GM12878 (cell line): ENCODE measurements around the gene PLB1. TPM values are rescaled to one million over a fixed set of nuclear protein-coding genes. Genes with fewer than 3 reads are reported as not detected.
"Not testable (repeated sequence)": the region's sequence is repeated elsewhere in the genome, so short reads cannot be mapped to it uniquely, and the experiment has no call there.

Experiments used
- ATAC-seq: fragments of 200-7000 bp; cut with Tn5 transposase; 3 replicates; pipeline ENCODE4 v1.9.1; 2020; ENCODE audit warnings: mild to moderate bottlenecking, moderate library complexity
- BruUV-seq: library from RNA; stranded (reverse); fragments of 400-500 nt; replicated peaks from 2 replicates; lab custom pipeline; 2021; lab: Mats Ljungman, UMichigan
- CTCF ChIA-PET: fragments of 300-600 bp; sonication (Branson Sonifier 250); formaldehyde crosslinking; extraction: SDS; loops from one replicate; lab custom pipeline; 2021; ENCODE audit warnings: inconsistent platforms; lab: Yijun Ruan, JAX
- POLR2A ChIA-PET: fragments of 350-600 bp; formaldehyde crosslinking; extraction: SDS; loops from one replicate; lab custom pipeline; 2021; ENCODE audit warnings: inconsistent platforms; lab: Charles Lee
- RAD21 ChIA-PET: fragments of 300-600 bp; sonication (Branson Sonifier 250); formaldehyde crosslinking; loops from one replicate; lab custom pipeline; 2023; ENCODE audit warnings: antibody characterized with exemption; ENCODE audit not compliant: unreplicated experiment; lab: Charles Lee
- SMC1A ChIA-PET: fragments of 300-600 bp; sonication (Branson Sonifier 250); formaldehyde crosslinking; loops from one replicate; lab custom pipeline; 2023; ENCODE audit not compliant: unreplicated experiment, uncharacterized antibody; lab: Charles Lee
- DNase-seq: peaks from one replicate; pipeline ENCODE4 v3.0.0-alpha.2; 2011; ENCODE audit warnings: low read depth, low spot score
- FAIRE-seq: peaks from 3 replicates; lab custom pipeline; 2011; peaks lifted over from hg19 to GRCh38; lab: Jason Lieb, UNC
- H2AFZ ChIP-seq: 2 replicates; pipeline ENCODE4 v1.6.0; 2011; ENCODE audit warnings: low read depth, low read length, control low read depth; ENCODE audit not compliant: control insufficient read depth
- H3K27ac ChIP-seq: 2 replicates; pipeline ENCODE4 v1.5.1; 2011; ENCODE audit warnings: control low read depth; ENCODE audit not compliant: control insufficient read depth, insufficient read depth
- H3K27me3 ChIP-seq, 2 experiments: replicated peaks in 1 of 2; 2 replicates each; pipeline versions ENCODE4 v1.6.0 to v1.6.1; 2011; ENCODE audit warnings: low read length in 1 of 2; ENCODE audit not compliant: control insufficient read depth in 2 of 2, insufficient read depth in 2 of 2
- H3K36me3 ChIP-seq, 2 experiments: 2 replicates each; pipeline ENCODE4 v1.5.1; 2011; ENCODE audit warnings: low read length in 1 of 2; ENCODE audit not compliant: control insufficient read depth in 2 of 2, insufficient read depth in 2 of 2
- H3K4me1 ChIP-seq: 2 replicates; pipeline ENCODE4 v1.6.1; 2011; ENCODE audit warnings: mild to moderate bottlenecking, low read length, moderate library complexity, mixed read lengths; ENCODE audit not compliant: control insufficient read depth, insufficient read depth
- H3K4me2 ChIP-seq: 2 replicates; pipeline ENCODE4 v1.6.0; 2011; ENCODE audit warnings: control low read depth; ENCODE audit not compliant: control insufficient read depth, insufficient read depth
- H3K4me3 ChIP-seq: fragments of 200-600 bp; sonication (generic); 2 replicates; pipeline ENCODE4 v1.5.1; 2016
- H3K79me2 ChIP-seq: 2 replicates; pipeline ENCODE4 v1.6.0; 2011; ENCODE audit warnings: low read length; ENCODE audit not compliant: control insufficient read depth, insufficient read depth
- H3K9ac ChIP-seq: 2 replicates; pipeline ENCODE4 v1.8.0; 2011; ENCODE audit warnings: low read length, control low read depth, mixed read lengths; ENCODE audit not compliant: control insufficient read depth, insufficient read depth
- H3K9me3 ChIP-seq: replicated peaks from 3 replicates; pipeline ENCODE4 v1.5.1; 2011; ENCODE audit warnings: mild to moderate bottlenecking, low read length; ENCODE audit not compliant: control insufficient read depth, insufficient read depth
- H4K20me1 ChIP-seq: 2 replicates; pipeline ENCODE4 v1.6.0; 2011; ENCODE audit not compliant: control insufficient read depth, insufficient read depth
- SIN3A ChIP-seq: IDR thresholded peaks from 2 replicates; pipeline ENCODE4 v1.6.1; 2012; ENCODE audit warnings: low read depth, low read length, improper control_type of control experiment
- SPI1 ChIP-seq: IDR thresholded peaks from 2 replicates; pipeline ENCODE4 v1.6.1; 2011; ENCODE audit warnings: low read depth, mild to moderate bottlenecking, low read length, moderate library complexity, borderline replicate concordance; ENCODE audit not compliant: insufficient read depth
- ZZZ3 ChIP-seq: IDR thresholded peaks from 2 replicates; pipeline ENCODE4 v1.6.1; 2011; ENCODE audit warnings: low read depth; ENCODE audit not compliant: control insufficient read depth, insufficient read length
- WGBS: methylation state at CpG from one replicate; pipeline ENCODE4 v1.1.6; 2016; ENCODE audit warnings: low lambda C conversion rate; ENCODE audit not compliant: insufficient replicate concordance, insufficient coverage; ENCODE audit errors: missing lambda C conversion rate; 5-methylcytosine and 5-hydroxymethylcytosine counted together
- in situ Hi-C: fragments of 300-500 bp; cut with MboI; formaldehyde crosslinking; loops from 9 replicates; pipeline ENCODE4 v1.14.3; 2018; ENCODE audit warnings: mixed read lengths
- intact Hi-C: fragments of 100-400 bp; cut with micrococcal nuclease; formaldehyde crosslinking; loops from one replicate; pipeline ENCODE4 v1.14.2; 2022; ENCODE audit not compliant: unreplicated experiment
- polyA plus RNA-seq, 11 experiments: library from polyadenylated mRNA; depleted of rRNA in 4 of 11; unstranded in 6 of 11; stranded (reverse) in 5 of 11; fragments of >200 nt; fragmentation: Nextera tagmentation in 4 of 11; fragmentation: Illumina TruSeq in 1 of 11; extraction: Ambion mirVana in 4 of 11; extraction: Trizol in 1 of 11; gene quantifications; 1 replicate in 1 of 11; 2 replicates in 10 of 11; pipeline versions ENCODE4 v1.2.1 to v1.2.3, GENCODE V29; 2011 to 2016; ENCODE audit warnings: inconsistent platforms in 2 of 11, missing spikeins in 2 of 11, low read depth in 1 of 11
- total RNA-seq, 4 experiments: library from RNA; depleted of rRNA in 3 of 4; stranded (reverse); fragments of >200 nt in 3 of 4; fragmentation: Illumina TruSeq in 1 of 4; extraction: Trizol in 1 of 4; gene quantifications; 2 replicates each; pipeline versions ENCODE4 v1.2.1 to v1.2.3, GENCODE V29; 2013 to 2021
- TF ChIP-seq, protein P1 (sequence below): fragments of 150-350 bp; IDR thresholded peaks from 2 replicates; pipeline ENCODE4 v1.6.1; 2014; ENCODE audit warnings: mild to moderate bottlenecking, low read depth, low read length
- TF ChIP-seq, protein P2 (sequence below): fragments of 450-650 bp; IDR thresholded peaks from 2 replicates; pipeline ENCODE4 v1.6.1; 2016; ENCODE audit warnings: mild to moderate bottlenecking
- TF ChIP-seq, protein P3 (sequence below): IDR thresholded peaks from 2 replicates; pipeline ENCODE4 v1.6.1; 2011; ENCODE audit warnings: mild to moderate bottlenecking, low read depth, low read length, moderate library complexity; ENCODE audit not compliant: insufficient replicate concordance

Gene PLB1
- total and polyA plus RNA-seq, 10 of the 15 experiments (the other 5 are each of a cell fraction or from before 2014, with no cell fraction given), result 0.03 to 0.49 (median 0.28) TPM

DNA sequence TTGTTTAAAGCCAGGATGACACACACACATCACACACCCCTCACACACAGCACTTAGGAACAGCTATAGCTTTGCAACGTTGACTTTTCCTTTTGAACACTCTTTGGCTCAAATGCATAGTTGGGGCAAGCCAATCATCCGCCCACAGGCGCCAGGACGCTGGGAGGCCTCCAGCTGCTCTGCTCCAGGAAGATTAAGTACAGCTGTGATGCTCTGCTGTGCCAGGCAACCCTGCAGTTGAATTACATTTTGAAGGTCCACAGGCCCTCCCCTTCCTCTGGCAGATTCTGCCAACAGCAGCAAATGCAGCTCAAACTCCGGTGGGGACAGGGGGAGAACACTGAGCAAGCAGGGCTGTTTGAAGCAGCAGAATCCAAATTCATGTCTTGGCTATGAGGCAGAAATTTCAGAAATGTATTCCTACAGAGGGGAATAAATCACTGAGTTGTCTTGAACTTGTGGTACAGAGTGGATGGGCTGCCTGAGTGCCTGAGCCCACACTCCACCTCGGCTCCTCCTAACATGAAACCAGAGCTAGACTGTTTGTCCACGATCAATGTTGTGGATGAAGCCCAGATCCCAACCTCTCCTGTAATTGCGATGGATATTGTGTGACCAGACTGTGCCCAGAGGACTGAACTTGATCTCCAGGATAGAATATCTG is 169.3 kb downstream of the PLB1 start:
- POLR2A ChIA-PET, result interaction anchor here (0.6 kb wide), 2 partner anchors 15 to 19 kb away, joined by 3 read pairs; no protein-coding TSS in a partner anchor
- H3K27me3 ChIP-seq, result peaks cover 0 to 3% of the 10 kb centered on the region in 2 experiments; a peak in 1 of 4 replicates
- WGBS, result 27% methylated on average over 8 of the region's 8 CpGs

DNA sequence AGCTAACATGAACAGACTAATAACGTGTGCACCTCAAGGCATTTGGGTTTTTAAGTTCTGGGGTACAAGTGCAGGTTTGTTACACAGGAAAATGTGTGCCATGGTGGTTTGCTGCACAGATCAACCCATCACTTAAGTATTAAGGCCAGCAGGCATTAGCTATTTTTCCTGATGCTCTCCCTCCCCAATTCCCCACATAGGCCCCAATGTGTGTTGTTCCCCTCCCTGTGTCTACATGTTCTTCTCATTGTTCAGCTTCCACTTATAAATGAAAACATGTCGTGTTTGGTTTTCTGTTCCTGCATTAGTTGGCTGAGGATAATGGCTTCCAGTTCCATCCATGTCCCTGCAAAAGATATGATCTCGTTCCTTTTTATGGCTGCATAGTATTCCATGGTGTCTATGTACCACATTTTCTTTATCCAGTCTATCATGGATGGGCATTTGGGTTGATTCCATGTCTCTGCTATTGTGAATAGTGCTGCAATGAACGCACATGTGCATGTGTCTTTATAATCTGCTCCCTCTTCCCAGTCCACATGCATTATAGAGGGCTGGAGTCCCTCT is 170.0 kb downstream of the PLB1 start:
- H3K27me3 ChIP-seq, H3K4me2 ChIP-seq, DNase-seq, H4K20me1 ChIP-seq, H3K27ac ChIP-seq, H3K79me2 ChIP-seq, FAIRE-seq, H3K4me1 ChIP-seq, H3K9me3 ChIP-seq, intact Hi-C loops, H3K4me3 ChIP-seq, in situ Hi-C loops, H2AFZ ChIP-seq, H3K36me3 ChIP-seq, RAD21 ChIA-PET, BruUV-seq, ATAC-seq, CTCF ChIA-PET, H3K9ac ChIP-seq: not testable (repeated sequence)
- ChIA-PET POLR2A (interaction anchor here (0.6 kb wide), 2 partner anchors 14 to 20 kb away, joined by 3 read pairs; no protein-coding TSS in a partner anchor), SMC1A (interaction anchor here (2.3 kb wide), 1 partner anchor 72 kb away, joined by 6 read pairs; no protein-coding TSS in a partner anchor)
- WGBS, result 1% methylated on average over 4 of the region's 4 CpGs

More for the DNA sequence above, 169.3 kb downstream of the PLB1 start:
- H3K4me1 ChIP-seq, result no peaks in the 10 kb centered on the region
- H3K27ac ChIP-seq, result no peak overlapping the region
- FAIRE-seq (no peak), DNase-seq (no peak), ATAC-seq (no peak)
- H3K4me2 ChIP-seq, result no peak overlapping the region
- no peaks in the 10 kb centered on the region for H3K36me3 ChIP-seq
- H3K9me3 ChIP-seq, result no peaks in the 10 kb centered on the region
- CTCF ChIA-PET, result interaction anchor here (1.4 kb wide), 1 partner anchor 71 kb away, joined by 4 read pairs; no protein-coding TSS in a partner anchor
- H3K9ac ChIP-seq, result no peak overlapping the region
- BruUV-seq, result no TSS peak
- intact Hi-C loops, result no loop called here
- H3K4me3 ChIP-seq, result no peak overlapping the region
- RAD21 ChIA-PET, result no interaction called here
- TF ChIP-seq ZZZ3 (no peak), SIN3A (no peak), SPI1 (no peak)
- TF ChIP-seq, protein P1, sequence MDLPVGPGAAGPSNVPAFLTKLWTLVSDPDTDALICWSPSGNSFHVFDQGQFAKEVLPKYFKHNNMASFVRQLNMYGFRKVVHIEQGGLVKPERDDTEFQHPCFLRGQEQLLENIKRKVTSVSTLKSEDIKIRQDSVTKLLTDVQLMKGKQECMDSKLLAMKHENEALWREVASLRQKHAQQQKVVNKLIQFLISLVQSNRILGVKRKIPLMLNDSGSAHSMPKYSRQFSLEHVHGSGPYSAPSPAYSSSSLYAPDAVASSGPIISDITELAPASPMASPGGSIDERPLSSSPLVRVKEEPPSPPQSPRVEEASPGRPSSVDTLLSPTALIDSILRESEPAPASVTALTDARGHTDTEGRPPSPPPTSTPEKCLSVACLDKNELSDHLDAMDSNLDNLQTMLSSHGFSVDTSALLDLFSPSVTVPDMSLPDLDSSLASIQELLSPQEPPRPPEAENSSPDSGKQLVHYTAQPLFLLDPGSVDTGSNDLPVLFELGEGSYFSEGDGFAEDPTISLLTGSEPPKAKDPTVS, result no peak
- TF ChIP-seq, protein P2, sequence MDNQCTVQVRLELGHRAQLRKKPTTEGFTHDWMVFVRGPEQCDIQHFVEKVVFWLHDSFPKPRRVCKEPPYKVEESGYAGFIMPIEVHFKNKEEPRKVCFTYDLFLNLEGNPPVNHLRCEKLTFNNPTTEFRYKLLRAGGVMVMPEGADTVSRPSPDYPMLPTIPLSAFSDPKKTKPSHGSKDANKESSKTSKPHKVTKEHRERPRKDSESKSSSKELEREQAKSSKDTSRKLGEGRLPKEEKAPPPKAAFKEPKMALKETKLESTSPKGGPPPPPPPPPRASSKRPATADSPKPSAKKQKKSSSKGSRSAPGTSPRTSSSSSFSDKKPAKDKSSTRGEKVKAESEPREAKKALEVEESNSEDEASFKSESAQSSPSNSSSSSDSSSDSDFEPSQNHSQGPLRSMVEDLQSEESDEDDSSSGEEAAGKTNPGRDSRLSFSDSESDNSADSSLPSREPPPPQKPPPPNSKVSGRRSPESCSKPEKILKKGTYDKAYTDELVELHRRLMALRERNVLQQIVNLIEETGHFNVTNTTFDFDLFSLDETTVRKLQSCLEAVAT, result no peak
- TF ChIP-seq, protein P3, sequence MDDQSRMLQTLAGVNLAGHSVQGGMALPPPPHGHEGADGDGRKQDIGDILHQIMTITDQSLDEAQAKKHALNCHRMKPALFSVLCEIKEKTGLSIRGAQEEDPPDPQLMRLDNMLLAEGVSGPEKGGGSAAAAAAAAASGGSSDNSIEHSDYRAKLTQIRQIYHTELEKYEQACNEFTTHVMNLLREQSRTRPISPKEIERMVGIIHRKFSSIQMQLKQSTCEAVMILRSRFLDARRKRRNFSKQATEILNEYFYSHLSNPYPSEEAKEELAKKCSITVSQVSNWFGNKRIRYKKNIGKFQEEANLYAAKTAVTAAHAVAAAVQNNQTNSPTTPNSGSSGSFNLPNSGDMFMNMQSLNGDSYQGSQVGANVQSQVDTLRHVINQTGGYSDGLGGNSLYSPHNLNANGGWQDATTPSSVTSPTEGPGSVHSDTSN, result no peak
- no peaks in the 10 kb centered on the region for H3K79me2 ChIP-seq
- no peaks in the 10 kb centered on the region; the same call in 1 of the 2 replicates for H4K20me1 ChIP-seq
- no peak overlapping the region for H2AFZ ChIP-seq
- SMC1A ChIA-PET, result interaction anchor here (2.3 kb wide), 1 partner anchor 71 kb away, joined by 6 read pairs; no protein-coding TSS in a partner anchor
- in situ Hi-C loops, result no loop called here
